Measurements from ENCODE around the gene RSPH1.

Gene RSPH1

GRCh38 chr21:42459546-42460215, 36.3 kb downstream of the RSPH1 start:
- no peak for ATAC-seq
- TF ChIP-seq, protein P1, sequence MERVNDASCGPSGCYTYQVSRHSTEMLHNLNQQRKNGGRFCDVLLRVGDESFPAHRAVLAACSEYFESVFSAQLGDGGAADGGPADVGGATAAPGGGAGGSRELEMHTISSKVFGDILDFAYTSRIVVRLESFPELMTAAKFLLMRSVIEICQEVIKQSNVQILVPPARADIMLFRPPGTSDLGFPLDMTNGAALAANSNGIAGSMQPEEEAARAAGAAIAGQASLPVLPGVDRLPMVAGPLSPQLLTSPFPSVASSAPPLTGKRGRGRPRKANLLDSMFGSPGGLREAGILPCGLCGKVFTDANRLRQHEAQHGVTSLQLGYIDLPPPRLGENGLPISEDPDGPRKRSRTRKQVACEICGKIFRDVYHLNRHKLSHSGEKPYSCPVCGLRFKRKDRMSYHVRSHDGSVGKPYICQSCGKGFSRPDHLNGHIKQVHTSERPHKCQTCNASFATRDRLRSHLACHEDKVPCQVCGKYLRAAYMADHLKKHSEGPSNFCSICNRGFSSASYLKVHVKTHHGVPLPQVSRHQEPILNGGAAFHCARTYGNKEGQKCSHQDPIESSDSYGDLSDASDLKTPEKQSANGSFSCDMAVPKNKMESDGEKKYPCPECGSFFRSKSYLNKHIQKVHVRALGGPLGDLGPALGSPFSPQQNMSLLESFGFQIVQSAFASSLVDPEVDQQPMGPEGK (CRISPR knock-in tag; IDR thresholded peaks at IDR 0.05; ENCODE audit: borderline replicate concordance), result no peak
- TF ChIP-seq ZNF70 (CRISPR knock-in tag; IDR thresholded peaks at IDR 0.05), result no peak

DNA sequence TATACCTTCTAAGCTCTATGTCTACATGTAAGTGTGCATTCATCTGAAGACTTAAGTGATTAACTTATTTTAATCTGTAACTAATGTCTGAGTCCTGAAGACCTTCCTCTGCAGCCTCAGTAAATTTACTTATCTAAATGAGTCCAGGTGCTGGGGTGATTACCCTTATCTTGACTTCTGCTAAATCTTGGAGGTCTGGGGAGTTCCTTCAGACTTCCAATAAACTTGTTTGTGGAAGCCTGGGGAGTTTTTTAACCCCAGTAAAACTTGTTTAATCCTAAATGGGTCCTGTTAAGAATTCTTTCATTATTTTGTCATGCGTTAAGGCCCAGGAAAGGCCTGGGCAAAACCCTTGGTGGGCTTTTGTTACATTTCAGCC, 37.0 kb downstream of the RSPH1 start:
- TF ChIP-seq ZNF70 (CRISPR knock-in tag; IDR thresholded peaks at IDR 0.05), result no peak
- TF ChIP-seq, protein P2, sequence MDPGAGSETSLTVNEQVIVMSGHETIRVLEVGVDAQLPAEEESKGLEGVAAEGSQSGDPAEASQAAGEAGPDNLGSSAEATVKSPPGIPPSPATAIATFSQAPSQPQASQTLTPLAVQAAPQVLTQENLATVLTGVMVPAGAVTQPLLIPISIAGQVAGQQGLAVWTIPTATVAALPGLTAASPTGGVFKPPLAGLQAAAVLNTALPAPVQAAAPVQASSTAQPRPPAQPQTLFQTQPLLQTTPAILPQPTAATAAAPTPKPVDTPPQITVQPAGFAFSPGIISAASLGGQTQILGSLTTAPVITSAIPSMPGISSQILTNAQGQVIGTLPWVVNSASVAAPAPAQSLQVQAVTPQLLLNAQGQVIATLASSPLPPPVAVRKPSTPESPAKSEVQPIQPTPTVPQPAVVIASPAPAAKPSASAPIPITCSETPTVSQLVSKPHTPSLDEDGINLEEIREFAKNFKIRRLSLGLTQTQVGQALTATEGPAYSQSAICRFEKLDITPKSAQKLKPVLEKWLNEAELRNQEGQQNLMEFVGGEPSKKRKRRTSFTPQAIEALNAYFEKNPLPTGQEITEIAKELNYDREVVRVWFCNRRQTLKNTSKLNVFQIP (CRISPR knock-in tag; IDR thresholded peaks at IDR 0.05; ENCODE audit: borderline replicate concordance, low read depth), result no peak
- TF ChIP-seq RARB (CRISPR knock-in tag; IDR thresholded peaks at IDR 0.05), result no peak
- no peak for TF ChIP-seq TOX (CRISPR knock-in tag; IDR thresholded peaks at IDR 0.05; ENCODE audit: borderline replicate concordance)
- TF ChIP-seq OSR1 (CRISPR knock-in tag; IDR thresholded peaks at IDR 0.05), result no peak
- TF ChIP-seq, protein P3, sequence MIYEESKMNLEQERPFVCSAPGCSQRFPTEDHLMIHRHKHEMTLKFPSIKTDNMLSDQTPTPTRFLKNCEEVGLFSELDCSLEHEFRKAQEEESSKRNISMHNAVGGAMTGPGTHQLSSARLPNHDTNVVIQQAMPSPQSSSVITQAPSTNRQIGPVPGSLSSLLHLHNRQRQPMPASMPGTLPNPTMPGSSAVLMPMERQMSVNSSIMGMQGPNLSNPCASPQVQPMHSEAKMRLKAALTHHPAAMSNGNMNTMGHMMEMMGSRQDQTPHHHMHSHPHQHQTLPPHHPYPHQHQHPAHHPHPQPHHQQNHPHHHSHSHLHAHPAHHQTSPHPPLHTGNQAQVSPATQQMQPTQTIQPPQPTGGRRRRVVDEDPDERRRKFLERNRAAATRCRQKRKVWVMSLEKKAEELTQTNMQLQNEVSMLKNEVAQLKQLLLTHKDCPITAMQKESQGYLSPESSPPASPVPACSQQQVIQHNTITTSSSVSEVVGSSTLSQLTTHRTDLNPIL (CRISPR knock-in tag; IDR thresholded peaks at IDR 0.05; ENCODE audit: low read depth), result no peak
- TF ChIP-seq ZC3H10 (CRISPR knock-in tag; IDR thresholded peaks at IDR 0.05), result no peak
- TF ChIP-seq, protein P1 (CRISPR knock-in tag; IDR thresholded peaks at IDR 0.05; ENCODE audit: borderline replicate concordance), result no peak
- no peak for TF ChIP-seq ZNF8 (CRISPR knock-in tag; IDR thresholded peaks at IDR 0.05)
- no peak for TF ChIP-seq PPARA (CRISPR knock-in tag; IDR thresholded peaks at IDR 0.05; ENCODE audit: borderline replicate concordance)
- TF ChIP-seq ZFP3 (CRISPR knock-in tag; IDR thresholded peaks at IDR 0.05), result no peak
- no peak for TF ChIP-seq ZNF565 (CRISPR knock-in tag; conservative IDR thresholded peaks at IDR 0.05; ENCODE audit: low read depth)
- TF ChIP-seq ARNTL (CRISPR knock-in tag; IDR thresholded peaks at IDR 0.05; ENCODE audit: borderline replicate concordance, low read depth), result no peak
- no peak for TF ChIP-seq ZFP30 (CRISPR knock-in tag; IDR thresholded peaks at IDR 0.05)
- no peak for TF ChIP-seq ISL1 (CRISPR knock-in tag; IDR thresholded peaks at IDR 0.05)
- TF ChIP-seq GLIS3 (CRISPR knock-in tag; IDR thresholded peaks at IDR 0.05), result no peak
- no peak for TF ChIP-seq SNAI2 (CRISPR knock-in tag; IDR thresholded peaks at IDR 0.05)
- no peak for ATAC-seq

- TF ChIP-seq BACH2 (CRISPR knock-in tag; IDR thresholded peaks at IDR 0.05; ENCODE audit: borderline replicate concordance), result no peak
- no peak for TF ChIP-seq TOX (CRISPR knock-in tag; IDR thresholded peaks at IDR 0.05; ENCODE audit: borderline replicate concordance)
- TF ChIP-seq ARNTL (CRISPR knock-in tag; IDR thresholded peaks at IDR 0.05; ENCODE audit: borderline replicate concordance, low read depth), result no peak
- no peak for TF ChIP-seq OSR1 (CRISPR knock-in tag; IDR thresholded peaks at IDR 0.05)
- TF ChIP-seq, protein P1 (CRISPR knock-in tag; IDR thresholded peaks at IDR 0.05; ENCODE audit: borderline replicate concordance), result no peak
- TF ChIP-seq RARB (CRISPR knock-in tag; IDR thresholded peaks at IDR 0.05), result no peak
- TF ChIP-seq, protein P2 (CRISPR knock-in tag; IDR thresholded peaks at IDR 0.05; ENCODE audit: borderline replicate concordance, low read depth), result no peak
- TF ChIP-seq ZNF565 (CRISPR knock-in tag; conservative IDR thresholded peaks at IDR 0.05; ENCODE audit: low read depth), result no peak
- ATAC-seq, result no peak
These were observed 39.6 kb downstream of the RSPH1 start for GRCh38 chr21:42456457-42456856.
